RKO (cell line): Measurements from ENCODE around the gene UTF1.

Experiments used
- DNase-seq: peaks from one replicate; pipeline ENCODE4 v3.0.0-alpha.2; 2016; ENCODE audit warnings: low spot score

The UTF1 gene

DNA sequence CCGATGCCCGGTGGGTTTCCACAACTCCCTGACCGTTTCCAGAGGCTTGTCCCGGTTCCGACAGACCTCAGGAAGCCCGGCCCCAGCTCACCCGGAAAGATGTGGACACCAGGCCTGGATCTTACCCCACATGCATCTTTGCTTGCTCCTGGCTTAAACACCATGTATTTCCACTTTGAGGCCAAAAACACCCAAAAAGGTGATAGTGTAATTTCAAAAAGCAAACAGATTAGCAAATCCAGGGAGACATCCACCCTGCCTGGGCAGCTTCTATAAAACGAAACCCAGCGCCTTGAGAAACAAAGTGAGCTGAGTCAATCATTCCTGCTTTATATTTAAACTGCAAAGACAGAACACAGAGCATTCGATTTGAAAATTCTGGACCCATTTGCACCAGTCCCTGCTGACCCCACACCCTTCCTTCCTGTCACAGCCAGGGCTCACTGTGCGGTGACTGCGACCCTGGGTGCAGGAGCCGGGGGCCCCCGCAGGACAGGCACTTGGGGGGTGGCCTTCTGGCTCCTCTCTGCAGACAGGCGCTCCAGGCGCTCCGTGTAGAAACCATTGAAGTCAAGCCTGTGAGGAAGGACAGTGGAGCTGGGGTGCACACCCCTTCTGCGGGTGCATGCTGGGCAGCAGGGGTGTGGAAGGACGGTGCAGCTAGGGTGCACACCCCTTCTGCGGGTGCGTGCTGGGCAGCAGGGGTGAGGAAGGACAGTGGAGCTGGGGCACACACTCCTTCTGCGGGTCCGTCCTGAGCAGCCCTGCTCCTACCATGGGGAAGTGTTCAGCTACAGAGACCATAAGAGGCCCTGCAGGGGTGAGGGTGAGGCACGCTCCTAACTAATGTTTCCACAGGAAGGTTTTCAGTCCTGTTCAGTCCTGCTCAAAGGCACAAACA is 49.6 kb downstream of the UTF1 start:
- no peak for DNase-seq

DNA sequence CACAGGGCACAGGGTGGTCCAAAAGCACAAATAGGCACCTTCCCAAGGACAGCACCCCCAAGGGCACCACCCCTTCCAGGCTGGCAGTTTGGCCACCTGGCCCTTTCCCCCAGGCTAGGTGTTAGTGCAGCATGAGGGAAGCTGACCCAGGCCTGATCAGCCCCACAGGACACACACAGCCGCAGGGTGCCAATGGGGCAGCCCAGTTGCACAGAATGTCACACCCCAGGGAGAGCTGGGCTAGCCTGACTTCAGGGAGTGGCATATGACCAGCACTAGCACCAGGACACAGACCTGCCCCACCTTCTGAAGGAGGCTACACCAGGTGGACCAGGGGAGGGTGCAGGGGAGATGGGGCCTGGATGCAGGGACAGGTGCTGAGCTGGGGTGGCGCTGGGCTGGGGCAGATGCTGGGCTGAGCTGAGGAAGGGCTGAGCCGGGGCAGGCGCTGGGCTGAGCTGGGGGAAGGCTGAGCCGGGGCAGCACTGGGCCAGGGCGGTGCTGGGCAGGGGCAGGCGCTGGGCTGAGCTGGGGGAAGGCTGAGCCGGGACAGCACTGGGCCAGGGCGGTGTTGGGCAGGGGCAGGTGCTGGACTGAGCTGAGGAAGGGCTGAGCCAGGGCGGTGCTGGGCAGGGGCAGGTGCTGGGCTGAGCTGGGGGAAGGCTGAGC is 50.5 kb downstream of the UTF1 start:
- DNase-seq: no peak

DNA sequence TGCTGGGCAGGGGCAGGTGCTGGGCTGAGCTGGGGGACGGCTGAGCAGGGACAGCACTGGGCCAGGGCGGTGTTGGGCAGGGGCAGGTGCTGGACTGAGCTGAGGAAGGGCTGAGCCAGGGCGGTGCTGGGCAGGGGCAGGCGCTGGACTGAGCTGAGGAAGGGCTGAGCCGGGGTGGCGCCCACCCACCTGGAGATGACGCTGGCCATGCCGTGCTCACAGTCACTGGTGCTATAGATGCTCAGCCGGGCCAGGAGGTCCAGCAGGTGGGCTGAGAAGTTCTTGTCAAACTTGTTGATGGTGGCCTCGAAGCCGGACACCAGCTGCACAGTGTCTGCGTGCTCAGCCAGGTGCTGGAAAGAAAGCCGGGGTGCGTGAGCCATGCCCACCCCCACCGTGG is 51.1 kb downstream of the UTF1 start:
- no peak for DNase-seq
